ENCODE measurements around the gene TRMT10B.

TRMT10B gene

DNA sequence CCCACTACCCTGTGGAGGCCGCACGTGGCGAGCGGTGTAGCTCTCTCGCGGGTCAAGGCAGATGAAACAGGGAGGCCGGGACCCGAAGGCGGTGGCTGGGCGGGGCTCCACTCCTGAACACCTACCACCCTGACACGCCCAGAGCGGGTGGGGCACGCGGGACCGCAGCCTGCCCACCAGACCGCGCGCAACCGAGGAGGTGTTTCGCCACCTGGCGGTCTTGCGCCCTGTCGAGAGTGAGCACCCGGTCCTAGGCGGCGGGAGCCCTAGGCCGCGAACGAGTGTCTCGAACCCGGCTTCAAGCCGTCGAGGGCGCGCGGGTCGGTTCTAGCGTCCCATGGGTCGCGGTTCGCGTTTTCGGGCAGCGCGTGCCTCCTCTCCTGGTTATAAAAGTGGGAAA is 33.5 kb downstream of the TRMT10B start:
- peaks cover 6 to 18% of the 10 kb centered on the region in 2 experiments; a peak in 1 of 3 replicates for H3K36me3 ChIP-seq (ENCODE audit: control insufficient read depth in 2 of 2, insufficient read depth in 1 of 2, low read length in 2 of 2)
- POLR2A ChIA-PET: no interaction called here
- TF ChIP-seq ZNF10 (tag by site-specific recombination; IDR thresholded peaks at IDR 0.05): no peak
- TF ChIP-seq ZNF175 (tag by site-specific recombination; IDR thresholded peaks at IDR 0.05): no peak
- no peak for TF ChIP-seq ZBTB11 (tag by site-specific recombination; conservative IDR thresholded peaks at IDR 0.05; ENCODE audit: low read depth)
- CTCF ChIA-PET: no interaction called here
- H3K27ac ChIP-seq (ENCODE audit: extremely low read depth, low read depth, low read length): no peak overlapping the region
- H3K4me1 ChIP-seq (ENCODE audit: control insufficient read depth, insufficient read depth, low read length): no peaks in the 10 kb centered on the region
- H3K4me3 ChIP-seq (ENCODE audit: low read depth, low read length): no peak overlapping the region
- no peaks in the 10 kb centered on the region for H3K9me3 ChIP-seq (ENCODE audit: control insufficient read depth, insufficient read depth, low read depth, low read length)

DNA sequence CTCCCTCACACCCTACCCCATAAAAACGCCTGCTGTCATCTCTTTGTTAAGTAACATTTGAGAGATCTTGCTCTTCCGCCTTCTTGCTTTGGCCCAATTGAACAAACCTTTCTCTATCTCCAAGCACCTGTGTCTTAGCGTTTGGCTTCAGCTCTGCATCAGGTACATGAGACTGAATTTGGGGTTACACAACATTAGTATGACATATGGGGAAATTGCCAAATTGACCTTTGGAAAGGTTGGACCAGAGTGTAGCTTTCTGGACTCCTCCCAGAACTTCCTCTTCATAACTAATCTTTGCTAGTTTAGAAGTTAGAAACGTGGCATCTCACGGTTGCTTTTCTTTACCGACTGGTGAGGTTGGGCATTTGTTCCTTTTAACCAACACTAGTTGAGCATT is 34.7 kb downstream of the TRMT10B start:
- H3K9me3 ChIP-seq (ENCODE audit: control insufficient read depth, insufficient read depth, low read depth, low read length): no peaks in the 10 kb centered on the region
- peaks cover 0 to 5% of the 10 kb centered on the region in 2 experiments; a peak in 1 of 3 replicates for H3K36me3 ChIP-seq (ENCODE audit: control insufficient read depth in 2 of 2, insufficient read depth in 1 of 2, low read length in 2 of 2)
- no peak overlapping the region for H3K4me3 ChIP-seq (ENCODE audit: low read depth, low read length)
- H3K27ac ChIP-seq (ENCODE audit: extremely low read depth, low read depth, low read length): no peak overlapping the region
- H3K4me1 ChIP-seq (ENCODE audit: control insufficient read depth, insufficient read depth, low read length): no peaks in the 10 kb centered on the region
- CTCF ChIA-PET: no interaction called here
- no peak for TF ChIP-seq TCF7L2 (IDR thresholded peaks at IDR 0.05; ENCODE audit: borderline replicate concordance, low read depth, low read length)
- TF ChIP-seq BCL11A (tag by site-specific recombination; IDR thresholded peaks at IDR 0.05; ENCODE audit: low read depth): no peak
- TF ChIP-seq ZNF654 (tag by site-specific recombination; IDR thresholded peaks at IDR 0.05; ENCODE audit: low read depth): no peak
- no peak for TF ChIP-seq ZNF560 (tag by site-specific recombination; IDR thresholded peaks at IDR 0.05; ENCODE audit: borderline replicate concordance)
- no peak for TF ChIP-seq MZF1 (tag by site-specific recombination; IDR thresholded peaks at IDR 0.05; ENCODE audit: borderline replicate concordance)
- TF ChIP-seq ZSCAN23 (tag by site-specific recombination; IDR thresholded peaks at IDR 0.05): no peak
- TF ChIP-seq HOXD13 (CRISPR knock-in tag; IDR thresholded peaks at IDR 0.05; ENCODE audit: borderline replicate concordance): no peak
- no peak for TF ChIP-seq ZNF658 (tag by site-specific recombination; IDR thresholded peaks at IDR 0.05)
- no peak for TF ChIP-seq GFI1B (tag by site-specific recombination; IDR thresholded peaks at IDR 0.05)
- TF ChIP-seq ZNF292 (tag by site-specific recombination; IDR thresholded peaks at IDR 0.05; ENCODE audit: borderline replicate concordance, low read depth): no peak
- POLR2A ChIA-PET: no interaction called here

DNA sequence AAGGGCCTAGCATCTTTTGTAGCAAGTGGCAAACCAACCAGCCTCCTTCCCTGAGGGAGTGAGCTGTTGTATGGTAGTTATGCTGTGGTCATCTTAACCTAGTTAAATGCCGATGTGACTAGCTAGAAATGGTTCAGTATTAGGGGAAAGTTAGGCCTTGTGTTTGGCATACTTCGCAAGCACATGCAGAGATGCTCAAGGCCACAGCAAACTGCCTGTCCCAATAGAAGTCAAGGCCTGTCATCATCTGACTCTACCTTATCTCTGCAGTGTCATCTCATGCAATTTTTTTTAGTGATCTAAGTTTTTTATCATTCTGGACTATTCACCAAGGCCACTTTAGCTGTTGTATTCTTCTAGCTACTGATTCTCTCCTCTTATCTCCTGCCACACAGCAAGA is 36.5 kb downstream of the TRMT10B start:
- TF ChIP-seq ZNF335 (tag by site-specific recombination; conservative IDR thresholded peaks at IDR 0.05): no peak
- TF ChIP-seq ZNF701 (tag by site-specific recombination; IDR thresholded peaks at IDR 0.05): no peak
- no peak for TF ChIP-seq ZFP37 (tag by site-specific recombination; IDR thresholded peaks at IDR 0.05)
- TF ChIP-seq HOXA7 (CRISPR knock-in tag; IDR thresholded peaks at IDR 0.05; ENCODE audit: borderline replicate concordance): no peak
- no peak for TF ChIP-seq ZNF510 (tag by site-specific recombination; IDR thresholded peaks at IDR 0.05; ENCODE audit: insufficient replicate concordance)
- TF ChIP-seq ZNF311 (tag by site-specific recombination; IDR thresholded peaks at IDR 0.05; ENCODE audit: borderline replicate concordance): no peak
- no peak for TF ChIP-seq ZNF830 (tag by site-specific recombination; IDR thresholded peaks at IDR 0.05; ENCODE audit: low read depth)
- no peak for TF ChIP-seq ZNF791 (tag by site-specific recombination; IDR thresholded peaks at IDR 0.05)
- TF ChIP-seq ZFP69B (tag by site-specific recombination; IDR thresholded peaks at IDR 0.05): no peak
- no peak for TF ChIP-seq SP3 (tag by site-specific recombination; IDR thresholded peaks at IDR 0.05)
- TF ChIP-seq ZSCAN16 (tag by site-specific recombination; IDR thresholded peaks at IDR 0.05): no peak
- TF ChIP-seq ZNF138 (tag by site-specific recombination; IDR thresholded peaks at IDR 0.05; ENCODE audit: borderline replicate concordance): no peak
- no peak for TF ChIP-seq ZNF324 (tag by site-specific recombination; IDR thresholded peaks at IDR 0.05)
- TF ChIP-seq ZNF561 (tag by site-specific recombination; IDR thresholded peaks at IDR 0.05; ENCODE audit: borderline replicate concordance): no peak
- TF ChIP-seq, protein P1, sequence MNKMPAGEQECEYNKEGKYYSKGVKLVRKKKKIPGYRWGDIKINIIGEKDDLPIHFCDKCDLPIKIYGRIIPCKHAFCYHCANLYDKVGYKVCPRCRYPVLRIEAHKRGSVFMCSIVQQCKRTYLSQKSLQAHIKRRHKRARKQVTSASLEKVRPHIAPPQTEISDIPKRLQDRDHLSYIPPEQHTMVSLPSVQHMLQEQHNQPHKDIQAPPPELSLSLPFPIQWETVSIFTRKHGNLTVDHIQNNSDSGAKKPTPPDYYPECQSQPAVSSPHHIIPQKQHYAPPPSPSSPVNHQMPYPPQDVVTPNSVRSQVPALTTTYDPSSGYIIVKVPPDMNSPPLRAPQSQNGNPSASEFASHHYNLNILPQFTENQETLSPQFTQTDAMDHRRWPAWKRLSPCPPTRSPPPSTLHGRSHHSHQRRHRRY (tag by site-specific recombination; IDR thresholded peaks at IDR 0.05): no peak
- TF ChIP-seq SP2 (tag by site-specific recombination; IDR thresholded peaks at IDR 0.05): no peak
- Histone ChIP-seq H3K9me3 (ENCODE audit: control insufficient read depth, insufficient read depth, low read depth, low read length) (no peaks in the 10 kb centered on the region), H3K4me1 (ENCODE audit: control insufficient read depth, insufficient read depth, low read length) (no peaks in the 10 kb centered on the region), H3K4me3 (ENCODE audit: low read depth, low read length) (no peak overlapping the region), H3K36me3 (ENCODE audit: control insufficient read depth in 2 of 2, insufficient read depth in 1 of 2, low read length in 2 of 2) (no peaks in the 10 kb centered on the region), H3K27ac (ENCODE audit: extremely low read depth, low read depth, low read length) (no peak overlapping the region)
- POLR2A ChIA-PET: no interaction called here
- CTCF ChIA-PET: interaction anchor here (0.5 kb wide), 1 partner anchor 59 kb away, joined by 3 read pairs; no protein-coding TSS in a partner anchor
